Measurements from ENCODE around the gene ARHGAP42.
"Not testable (repeated sequence)": the region's sequence is repeated elsewhere in the genome, so short reads cannot be mapped to it uniquely, and the experiment has no call there.

Gene ARHGAP42, protein sequence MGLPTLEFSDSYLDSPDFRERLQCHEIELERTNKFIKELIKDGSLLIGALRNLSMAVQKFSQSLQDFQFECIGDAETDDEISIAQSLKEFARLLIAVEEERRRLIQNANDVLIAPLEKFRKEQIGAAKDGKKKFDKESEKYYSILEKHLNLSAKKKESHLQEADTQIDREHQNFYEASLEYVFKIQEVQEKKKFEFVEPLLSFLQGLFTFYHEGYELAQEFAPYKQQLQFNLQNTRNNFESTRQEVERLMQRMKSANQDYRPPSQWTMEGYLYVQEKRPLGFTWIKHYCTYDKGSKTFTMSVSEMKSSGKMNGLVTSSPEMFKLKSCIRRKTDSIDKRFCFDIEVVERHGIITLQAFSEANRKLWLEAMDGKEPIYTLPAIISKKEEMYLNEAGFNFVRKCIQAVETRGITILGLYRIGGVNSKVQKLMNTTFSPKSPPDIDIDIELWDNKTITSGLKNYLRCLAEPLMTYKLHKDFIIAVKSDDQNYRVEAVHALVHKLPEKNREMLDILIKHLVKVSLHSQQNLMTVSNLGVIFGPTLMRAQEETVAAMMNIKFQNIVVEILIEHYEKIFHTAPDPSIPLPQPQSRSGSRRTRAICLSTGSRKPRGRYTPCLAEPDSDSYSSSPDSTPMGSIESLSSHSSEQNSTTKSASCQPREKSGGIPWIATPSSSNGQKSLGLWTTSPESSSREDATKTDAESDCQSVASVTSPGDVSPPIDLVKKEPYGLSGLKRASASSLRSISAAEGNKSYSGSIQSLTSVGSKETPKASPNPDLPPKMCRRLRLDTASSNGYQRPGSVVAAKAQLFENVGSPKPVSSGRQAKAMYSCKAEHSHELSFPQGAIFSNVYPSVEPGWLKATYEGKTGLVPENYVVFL

DNA sequence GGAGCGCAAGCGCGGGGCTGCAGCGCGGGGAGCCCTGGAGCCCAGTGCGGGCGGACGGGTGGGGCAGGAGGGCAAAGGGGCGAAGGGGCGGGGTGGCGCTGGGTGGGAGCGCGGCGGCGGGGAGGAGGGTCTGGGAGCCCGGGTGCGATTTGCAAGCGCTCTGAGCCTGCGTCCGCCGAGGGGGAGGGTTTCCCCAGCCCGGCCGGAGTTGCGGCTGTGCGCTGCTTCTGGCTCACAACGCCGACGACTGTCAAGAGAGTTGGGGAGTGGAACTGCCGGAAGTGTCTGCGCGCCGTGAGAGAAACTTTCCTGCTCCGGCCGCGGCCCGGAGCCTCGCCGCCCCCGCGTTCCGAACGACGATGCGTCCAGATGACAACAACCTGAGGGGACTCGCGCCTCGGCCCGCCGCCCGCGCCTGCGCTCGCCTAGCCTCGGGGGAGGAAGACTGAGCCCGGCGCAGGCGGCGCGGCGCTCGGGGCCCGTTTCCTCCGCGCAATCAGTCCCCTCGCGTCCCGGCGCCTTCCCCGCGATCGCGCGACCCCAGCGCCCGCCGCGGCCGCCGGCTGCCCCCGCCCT lies at the start of gene ARHGAP42:
Gene ARHGAP42, plus strand, starts transcription at position 235 of the 576 bp plus-strand sequence. CDS start 391 bp downstream, outside the sequence.
- DNase-seq, result peak in 2 of 3 experiments; percentile 78

- no peak for DNase-seq
These were observed 49.4 kb upstream of the ARHGAP42 start for GRCh38 chr11:100637706-100638105.

DNA sequence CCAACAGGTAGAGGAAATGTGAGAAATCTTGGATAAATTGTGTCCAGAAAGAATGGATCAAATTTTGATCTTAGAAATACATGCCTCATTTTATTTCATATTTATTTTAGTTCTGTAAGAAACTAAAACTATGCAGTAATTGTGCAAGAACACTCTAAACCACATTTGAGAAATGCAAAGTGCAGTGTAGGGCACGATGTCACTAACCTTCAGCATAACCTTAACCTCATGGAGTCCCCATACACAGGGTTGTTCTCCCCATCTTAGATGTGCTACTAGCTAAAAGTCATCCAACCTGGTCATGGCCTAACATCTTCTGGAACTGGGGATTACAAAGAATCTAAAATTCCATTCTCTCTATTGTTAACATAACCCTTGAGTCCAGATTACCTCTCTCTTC lies 48.4 kb upstream of the ARHGAP42 start:
- DNase-seq, result no peak

- no peak for DNase-seq
These were observed 47.9 kb upstream of the ARHGAP42 start for GRCh38 chr11:100639140-100639539.

- DNase-seq, result no peak
These were observed 47.0 kb upstream of the ARHGAP42 start for GRCh38 chr11:100640071-100640470.

DNA sequence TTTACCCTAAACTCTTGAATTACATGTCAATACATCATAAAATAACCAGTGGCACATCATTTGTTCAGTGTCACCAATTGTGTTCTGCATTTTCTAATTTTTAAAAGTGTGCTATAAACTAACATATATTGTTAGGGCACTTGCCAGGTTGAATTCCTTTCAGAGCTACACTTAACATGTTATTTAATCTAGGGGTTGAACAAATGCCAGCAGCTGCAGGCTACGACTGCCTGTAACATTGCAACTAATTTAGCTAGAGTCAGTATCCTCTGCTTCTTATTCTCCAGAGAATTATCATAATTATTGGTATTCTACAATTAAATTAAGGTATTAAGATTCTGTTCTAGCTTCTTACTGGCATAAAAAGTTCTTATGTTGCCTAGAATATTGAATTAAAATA lies 46.4 kb upstream of the ARHGAP42 start:
- DNase-seq, result peak in 1 of 3 experiments; percentile 36

DNA sequence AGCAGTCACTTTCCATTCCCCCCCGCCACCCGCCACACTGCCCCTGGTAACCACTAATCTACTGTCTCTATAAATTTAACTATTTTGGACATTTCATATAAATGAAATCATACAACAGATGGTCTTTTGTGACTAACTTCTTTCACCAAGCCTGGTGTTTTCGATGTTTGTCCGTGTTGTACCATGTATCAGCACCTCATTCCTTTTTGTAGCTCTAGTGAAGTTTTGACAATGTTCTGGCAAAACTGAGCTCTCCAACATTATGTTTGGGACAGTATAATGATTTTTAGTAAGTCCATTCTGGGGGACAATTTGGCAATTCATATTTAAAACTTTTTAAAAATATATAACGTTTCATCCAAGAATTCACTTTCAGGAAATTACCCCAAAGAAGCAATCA lies 45.6 kb upstream of the ARHGAP42 start:
- DNase-seq, result no peak

- no peak for DNase-seq
These were observed 40.5 kb upstream of the ARHGAP42 start for GRCh38 chr11:100646545-100646944.

- DNase-seq, result no peak
These were observed 39.2 kb upstream of the ARHGAP42 start for GRCh38 chr11:100647861-100648260.

- no peak for DNase-seq
These were observed 23.5 kb upstream of the ARHGAP42 start for GRCh38 chr11:100663583-100663982.

GRCh38 chr11:100663996-100664395 lies 23.1 kb upstream of the ARHGAP42 start:
- DNase-seq, result no peak

GRCh38 chr11:100666816-100667215 lies 20.3 kb upstream of the ARHGAP42 start:
- DNase-seq, result not testable (repeated sequence)

DNA sequence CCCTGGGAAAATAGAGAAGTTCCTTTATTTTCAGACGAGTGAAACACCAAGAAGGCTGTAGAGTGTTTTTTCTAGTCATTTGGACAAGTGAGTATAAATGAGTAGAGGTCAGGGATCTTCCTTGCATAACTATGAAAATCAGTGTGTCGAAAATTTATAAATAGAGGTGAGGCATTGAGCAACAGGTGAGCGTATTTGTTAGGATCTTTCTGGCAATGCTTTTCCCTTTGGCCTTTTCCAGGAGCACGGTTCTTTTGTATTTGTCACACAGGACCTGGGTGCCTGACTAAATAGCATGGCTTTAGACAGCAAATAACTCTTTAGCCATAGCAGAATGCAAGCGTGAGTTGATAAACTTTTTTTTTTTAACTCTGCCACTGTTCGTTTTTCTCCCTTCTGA lies 19.6 kb upstream of the ARHGAP42 start:
- no peak for DNase-seq

- no peak for DNase-seq
These were observed 16.9 kb upstream of the ARHGAP42 start for GRCh38 chr11:100670140-100670539.

DNA sequence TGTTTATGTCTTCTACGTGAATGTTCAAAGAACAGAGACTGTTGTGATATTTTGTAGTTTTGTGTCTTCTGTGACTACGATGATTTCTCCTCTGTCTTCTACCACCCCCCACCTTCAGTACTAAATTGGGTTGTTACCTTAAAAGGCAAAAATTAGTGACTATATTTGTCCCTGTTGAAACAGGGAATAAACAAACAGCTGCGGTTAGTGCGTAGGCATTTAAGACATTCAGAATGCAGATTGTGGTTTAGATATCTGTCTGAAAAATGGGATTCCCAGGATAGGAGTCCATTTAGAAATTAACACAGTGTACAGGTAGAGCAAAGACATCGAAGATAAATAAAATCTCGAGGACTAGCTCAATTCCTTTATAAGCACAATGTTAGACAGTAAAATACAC lies 15.6 kb upstream of the ARHGAP42 start:
- no peak for DNase-seq

GRCh38 chr11:100672498-100673033 lies 14.5 kb upstream of the ARHGAP42 start:
- peak in 1 of 3 experiments; percentile 12 for DNase-seq

- no peak for DNase-seq
These were observed 14.0 kb upstream of the ARHGAP42 start for GRCh38 chr11:100673063-100673462.

DNA sequence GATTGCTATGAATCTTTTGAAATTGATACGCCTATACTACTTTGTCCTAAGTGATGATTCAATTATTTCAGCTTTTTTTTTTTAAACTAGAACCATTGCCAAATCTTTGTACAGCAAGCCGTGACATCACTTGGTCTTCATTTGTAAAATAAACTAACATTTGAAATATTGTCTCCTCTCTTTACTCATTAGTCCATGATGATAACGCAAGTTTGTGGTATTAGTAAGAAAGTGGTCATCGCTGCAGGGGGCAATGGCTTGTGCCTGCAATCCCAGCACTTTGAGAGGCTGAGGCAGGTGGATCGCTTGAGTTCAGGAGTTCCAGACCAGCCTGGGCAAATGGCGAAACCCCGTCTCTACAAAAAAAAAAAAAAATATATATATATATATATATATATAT lies 12.9 kb upstream of the ARHGAP42 start:
- DNase-seq, result no peak

DNA sequence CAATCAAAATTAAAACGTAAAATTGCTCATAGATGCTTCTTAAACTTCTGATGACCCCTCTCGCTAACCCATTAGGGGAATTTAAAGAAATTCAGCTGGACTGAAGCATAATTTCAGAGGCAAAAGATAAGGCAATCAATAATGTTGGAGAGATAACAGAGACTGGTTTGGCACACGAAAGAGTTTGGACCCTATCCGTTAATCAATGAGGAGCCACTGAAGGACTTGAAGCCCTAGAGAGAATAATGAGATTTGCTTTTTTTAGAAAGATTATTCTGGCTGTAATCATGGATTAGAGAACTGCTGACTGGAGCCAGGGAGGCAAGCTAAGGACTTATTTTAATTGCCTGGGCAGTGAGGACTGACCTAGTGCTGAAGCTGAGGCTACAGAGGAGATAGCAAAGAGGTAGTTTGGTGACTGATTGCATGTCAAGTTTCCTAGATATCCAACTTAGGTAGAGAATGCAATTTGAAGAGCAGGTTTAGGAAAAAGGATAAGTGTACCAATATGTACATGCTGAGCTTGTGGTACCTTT lies 11.9 kb upstream of the ARHGAP42 start:
- DNase-seq, result no peak

DNA sequence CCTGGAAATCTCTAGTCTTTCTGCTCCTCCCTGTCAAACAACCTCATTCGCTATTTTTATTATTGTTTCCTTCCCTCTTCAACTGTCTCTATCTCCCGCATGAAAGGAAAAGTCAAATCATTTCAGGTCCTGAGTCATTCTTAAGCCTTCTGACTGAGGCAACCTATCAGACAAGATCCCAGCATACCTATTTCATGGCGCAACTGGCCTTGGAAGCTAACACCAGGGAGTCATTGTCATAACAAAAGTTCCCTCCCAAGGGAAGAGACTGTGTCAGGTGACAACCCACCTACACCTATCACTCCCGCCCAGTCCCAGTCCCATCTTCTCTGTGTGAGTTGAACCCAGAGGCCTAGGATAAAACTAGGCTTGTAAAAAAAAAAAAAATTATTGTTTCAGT lies 10.2 kb upstream of the ARHGAP42 start:
- DNase-seq, result no peak

DNA sequence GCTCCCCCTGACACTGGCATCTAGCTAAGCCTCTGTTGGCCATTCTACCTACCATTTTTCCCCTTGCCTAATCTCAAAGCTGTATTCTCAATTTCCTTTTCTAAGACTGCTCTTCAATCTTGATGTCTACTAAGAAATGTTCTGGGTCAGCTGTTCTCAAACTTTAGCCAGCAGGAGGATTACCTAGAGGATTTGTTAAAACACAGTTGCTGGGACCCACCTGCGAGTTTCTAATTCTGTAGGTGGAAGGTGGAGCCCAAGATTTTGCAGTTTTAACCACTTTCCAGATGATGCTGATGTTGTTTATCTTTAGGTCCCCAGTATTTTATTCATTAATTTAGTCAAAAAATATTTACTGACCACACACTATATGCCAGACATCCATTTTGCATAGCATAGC lies 9.3 kb upstream of the ARHGAP42 start:
- no peak for DNase-seq

- DNase-seq, result no peak
These were observed 7.0 kb upstream of the ARHGAP42 start for GRCh38 chr11:100680070-100680469.

GRCh38 chr11:100681064-100681502 lies 6.0 kb upstream of the ARHGAP42 start:
- DNase-seq, result peak; percentile 75 to 93 (median 81)

Data from NCI-H1417 (cell line).